IMR-90 (cell line): Measurements from ENCODE around the gene SPINDOC. TPM values are rescaled to one million over a fixed set of nuclear protein-coding genes. Genes with fewer than 3 reads are reported as not detected.

Experiments used
- ATAC-seq: fragments of 200-7000 bp; cut with Tn5 transposase; 2 replicates; pipeline ENCODE4 v1.9.1; 2020; ENCODE audit warnings: low read depth, mild to moderate bottlenecking, moderate library complexity
- BruUV-seq: library from RNA; stranded (reverse); fragments of 400-500 nt; replicated peaks from 2 replicates; lab custom pipeline; 2021; lab: Mats Ljungman, UMichigan
- CTCF ChIA-PET: fragments of 300-600 bp; formaldehyde crosslinking; extraction: SDS; loops from one replicate; lab custom pipeline; 2021; ENCODE audit warnings: antibody characterized with exemption; lab: Yijun Ruan, JAX
- POLR2A ChIA-PET: fragments of 300-600 bp; sonication (Branson Sonifier 250); formaldehyde crosslinking; loops from one replicate; lab custom pipeline; 2022; ENCODE audit warnings: antibody characterized with exemption; ENCODE audit not compliant: unreplicated experiment; lab: Charles Lee
- DNase-seq: peaks from one replicate; pipeline ENCODE4 v3.0.0; 2013
- H2AFZ ChIP-seq: replicated peaks from 2 replicates; pipeline ENCODE3; 2013; ENCODE audit warnings: low read length, mild to moderate bottlenecking; ENCODE audit not compliant: poor library complexity
- H2AK5ac ChIP-seq: 2 replicates; pipeline ENCODE4 v1.6.1; 2013; ENCODE audit warnings: low read depth, low read length, inconsistent platforms
- H2AK9ac ChIP-seq: replicated peaks from 2 replicates; pipeline ENCODE3; 2013; ENCODE audit warnings: mild to moderate bottlenecking, low read depth, low read length, moderate library complexity; ENCODE audit not compliant: poor library complexity
- H2BK120ac ChIP-seq: 2 replicates; pipeline ENCODE4 v1.6.1; 2013; ENCODE audit warnings: low read depth, low read length, inconsistent platforms
- H2BK15ac ChIP-seq: 3 replicates; pipeline ENCODE4 v1.6.1; 2013; ENCODE audit warnings: low read depth, low read length, inconsistent platforms
- H2BK20ac ChIP-seq: 2 replicates; pipeline ENCODE4 v1.6.1; 2013; ENCODE audit warnings: low read depth, mild to moderate bottlenecking, inconsistent platforms, low read length, moderate library complexity
- H2BK5ac ChIP-seq: 2 replicates; pipeline ENCODE4 v1.6.1; 2013; ENCODE audit warnings: mild to moderate bottlenecking, low read depth, low read length, inconsistent platforms; ENCODE audit not compliant: poor library complexity, severe bottlenecking
- H3K14ac ChIP-seq: replicated peaks from 2 replicates; pipeline ENCODE4 v1.6.1; 2013; ENCODE audit warnings: low read depth, low read length, inconsistent platforms
- H3K18ac ChIP-seq: 2 replicates; pipeline ENCODE4 v1.6.1; 2013; ENCODE audit warnings: low read depth, low read length, control low read depth
- H3K23ac ChIP-seq: 2 replicates; pipeline ENCODE4 v1.6.1; 2013; ENCODE audit warnings: low read depth, low read length, inconsistent platforms
- H3K27ac ChIP-seq: 2 replicates; pipeline ENCODE4 v1.5.1; 2013; ENCODE audit warnings: mild to moderate bottlenecking, control low read depth, low read length; ENCODE audit not compliant: insufficient read depth
- H3K27me3 ChIP-seq: 2 replicates; pipeline ENCODE4 v1.6.1; 2013; ENCODE audit warnings: low read length; ENCODE audit not compliant: control insufficient read depth, insufficient read depth
- H3K36me3 ChIP-seq: 2 replicates; pipeline ENCODE4 v1.6.1; 2013; ENCODE audit warnings: low read length, mixed read lengths; ENCODE audit not compliant: control insufficient read depth, insufficient read depth
- H3K4ac ChIP-seq: 2 replicates; pipeline ENCODE4 v1.6.1; 2013; ENCODE audit warnings: low read depth, low read length, inconsistent platforms
- H3K4me1 ChIP-seq: 2 replicates; pipeline ENCODE4 v1.6.1; 2013; ENCODE audit warnings: low read length, mixed read lengths; ENCODE audit not compliant: control insufficient read depth, insufficient read depth
- H3K4me2 ChIP-seq: 2 replicates; pipeline ENCODE4 v1.6.1; 2013; ENCODE audit warnings: low read depth, mild to moderate bottlenecking, control low read depth, low read length, moderate library complexity
- H3K4me3 ChIP-seq: 2 replicates; pipeline ENCODE4 v1.5.1; 2013; ENCODE audit warnings: low read depth, mild to moderate bottlenecking, control low read depth, low read length, moderate library complexity; ENCODE audit not compliant: insufficient read depth
- H3K56ac ChIP-seq: 2 replicates; pipeline ENCODE4 v1.6.1; 2013; ENCODE audit warnings: low read length, inconsistent platforms; ENCODE audit not compliant: insufficient read depth; ENCODE audit errors: extremely low read depth
- H3K79me1 ChIP-seq, 2 experiments: 2 replicates each; pipeline ENCODE4 v1.6.1; 2013; ENCODE audit warnings: low read length in 2 of 2, inconsistent platforms in 1 of 2, low read depth in 1 of 2
- H3K9ac ChIP-seq: 2 replicates; pipeline ENCODE4 v1.6.1; 2013; ENCODE audit warnings: low read depth, low read length, control low read depth
- H3K9me1 ChIP-seq: 2 replicates; pipeline ENCODE4 v1.6.1; 2013; ENCODE audit warnings: low read length, inconsistent platforms; ENCODE audit not compliant: insufficient read depth
- H3K9me3 ChIP-seq: 2 replicates; pipeline ENCODE4 v1.6.1; 2013; ENCODE audit warnings: low read length; ENCODE audit not compliant: control insufficient read depth, insufficient read depth
- H4K20me1 ChIP-seq: 2 replicates; pipeline ENCODE4 v1.6.1; 2013; ENCODE audit warnings: low read length, inconsistent platforms; ENCODE audit not compliant: insufficient read depth
- H4K5ac ChIP-seq: 2 replicates; pipeline ENCODE4 v1.6.1; 2013; ENCODE audit warnings: mild to moderate bottlenecking, low read depth, low read length, control low read depth
- H4K8ac ChIP-seq, 2 experiments: 2 replicates each; pipeline ENCODE4 v1.6.1; 2013; ENCODE audit warnings: low read depth in 2 of 2, low read length in 2 of 2, control low read depth in 1 of 2, inconsistent platforms in 1 of 2
- H4K91ac ChIP-seq: 2 replicates; pipeline ENCODE4 v1.6.1; 2013; ENCODE audit warnings: low read depth, low read length, inconsistent platforms; ENCODE audit not compliant: insufficient read depth
- CTCF ChIP-seq: conservative IDR thresholded peaks from 2 replicates; pipeline ENCODE4 v1.5.1; 2012; ENCODE audit warnings: mild to moderate bottlenecking, low read depth, low read length, improper control_type of control experiment
- ELK1 ChIP-seq: fragments of 150-350 bp; IDR thresholded peaks from 2 replicates; pipeline ENCODE4 v1.6.1; 2016; ENCODE audit warnings: low read depth, mild to moderate bottlenecking, low read length, moderate library complexity, borderline replicate concordance
- POLR2A ChIP-seq: IDR thresholded peaks from 2 replicates; pipeline ENCODE4 v1.6.1; 2012; ENCODE audit warnings: mild to moderate bottlenecking, low read depth, low read length
- USF2 ChIP-seq: fragments of 150-350 bp; IDR thresholded peaks from 2 replicates; pipeline ENCODE4 v1.6.1; 2017; ENCODE audit warnings: mild to moderate bottlenecking, antibody characterized with exemption, low read length, low read depth
- WGBS, 2 experiments: methylation state at CpG; one replicate each; pipeline versions ENCODE4 v1.1.5 to v1.1.7; 2013; ENCODE audit warnings: missing lambda C conversion rate in 2 of 2; ENCODE audit not compliant: insufficient read length in 1 of 2; ENCODE audit errors: extremely low coverage in 2 of 2; 5-methylcytosine and 5-hydroxymethylcytosine counted together
- dilution Hi-C: fragments of 300-500 bp; cut with HindIII; formaldehyde crosslinking; loops from one replicate; pipeline ENCODE4 v1.14.3; 2018; ENCODE audit warnings: low sequenced_read_pairs; ENCODE audit not compliant: unreplicated experiment
- in situ Hi-C: fragments of 300-500 bp; cut with MboI; formaldehyde crosslinking; loops from 3 replicates; pipeline ENCODE4 v1.14.3; 2019; ENCODE audit warnings: low sequenced_read_pairs, inconsistent platforms, mixed read lengths
- intact Hi-C: fragments of 100-400 bp; cut with micrococcal nuclease; formaldehyde crosslinking; loops from 2 replicates; pipeline ENCODE4 v1.10.0; 2022
- polyA plus RNA-seq, 3 experiments: library from polyadenylated mRNA; depleted of rRNA; stranded (reverse); fragments of >200 nt; gene quantifications; 2 replicates each; pipeline ENCODE4 v1.2.3, GENCODE V29; 2012; ENCODE audit warnings: low replicate concordance in 1 of 3
- total RNA-seq: library from RNA; depleted of rRNA; stranded (reverse); fragments of >200 nt; gene quantifications from 2 replicates; pipeline ENCODE4 v1.2.3, GENCODE V29; 2012

SPINDOC gene
- total and polyA plus RNA-seq, 2 of the 4 experiments (the other 2 are of a cell fraction): 10.0 to 29.9 TPM

GRCh38 chr11:63835158-63835545, 21.9 kb downstream of the SPINDOC start:
- intact Hi-C loops: loop anchor here (2.0 kb wide), 1 partner anchor 64 kb away; no protein-coding TSS in a partner anchor
- Histone ChIP-seq H2BK20ac (no peak overlapping the region), H3K18ac (no peak overlapping the region), H3K4me1 (peaks cover 3% of the 10 kb centered on the region), H4K91ac (no peak overlapping the region), H3K36me3 (no peaks in the 10 kb centered on the region), H3K4me3 (no peak overlapping the region), H3K79me1 (peaks cover 0 to 12% of the 10 kb centered on the region in 2 experiments; a peak in 2 of 4 replicates), H3K4me2 (no peak overlapping the region), H2BK15ac (no peak overlapping the region), H2AK9ac (no peak overlapping the region), H3K27me3 (no peaks in the 10 kb centered on the region), H3K9ac (no peak overlapping the region), H4K20me1 (peaks cover 11% of the 10 kb centered on the region), H4K8ac (no peak overlapping the region), H2AK5ac (no peak overlapping the region), H3K4ac (no peak overlapping the region), H3K27ac (no peak overlapping the region), H3K56ac (no peak overlapping the region), H3K9me1 (peaks cover 2% of the 10 kb centered on the region; the same call in 1 of the 2 replicates), H3K9me3 (no peaks in the 10 kb centered on the region), H3K23ac (no peak overlapping the region), H2BK5ac (no peak overlapping the region), H2BK120ac (no peak overlapping the region), H4K5ac (no peak overlapping the region), H2AFZ (no peak overlapping the region), H3K14ac (no peak overlapping the region)
- BruUV-seq: no TSS peak
- no peak for ATAC-seq
- dilution Hi-C loops: no loop called here
- TF ChIP-seq POLR2A: no peak
- no peak for TF ChIP-seq CTCF
- no peak for TF ChIP-seq USF2
- no peak for TF ChIP-seq ELK1
- no CpG with 5 or more reads among the region's 6 CpGs for WGBS, 2 experiments
- in situ Hi-C loops: loop anchor here (5.0 kb wide), 2 partner anchors 112 to 312 kb away; no protein-coding TSS in a partner anchor
- ChIA-PET CTCF (interaction anchor here (1.2 kb wide), 1 partner anchor 66 kb away, joined by 4 read pairs; the partner anchor contains the start of gene ZFTA), POLR2A (no interaction called here)
- no peak for DNase-seq
